ENCODE measurements around the gene SLC10A4. TPM values are rescaled to one million over a fixed set of nuclear protein-coding genes. Genes with fewer than 3 reads are reported as not detected.

The SLC10A4 gene
- total RNA-seq (2022; extraction: Qiagen RNA extraction; ENCODE audit: low read depth) = 5.2 to 9.2 TPM (median 8.0 TPM) in 5 replicates

DNA sequence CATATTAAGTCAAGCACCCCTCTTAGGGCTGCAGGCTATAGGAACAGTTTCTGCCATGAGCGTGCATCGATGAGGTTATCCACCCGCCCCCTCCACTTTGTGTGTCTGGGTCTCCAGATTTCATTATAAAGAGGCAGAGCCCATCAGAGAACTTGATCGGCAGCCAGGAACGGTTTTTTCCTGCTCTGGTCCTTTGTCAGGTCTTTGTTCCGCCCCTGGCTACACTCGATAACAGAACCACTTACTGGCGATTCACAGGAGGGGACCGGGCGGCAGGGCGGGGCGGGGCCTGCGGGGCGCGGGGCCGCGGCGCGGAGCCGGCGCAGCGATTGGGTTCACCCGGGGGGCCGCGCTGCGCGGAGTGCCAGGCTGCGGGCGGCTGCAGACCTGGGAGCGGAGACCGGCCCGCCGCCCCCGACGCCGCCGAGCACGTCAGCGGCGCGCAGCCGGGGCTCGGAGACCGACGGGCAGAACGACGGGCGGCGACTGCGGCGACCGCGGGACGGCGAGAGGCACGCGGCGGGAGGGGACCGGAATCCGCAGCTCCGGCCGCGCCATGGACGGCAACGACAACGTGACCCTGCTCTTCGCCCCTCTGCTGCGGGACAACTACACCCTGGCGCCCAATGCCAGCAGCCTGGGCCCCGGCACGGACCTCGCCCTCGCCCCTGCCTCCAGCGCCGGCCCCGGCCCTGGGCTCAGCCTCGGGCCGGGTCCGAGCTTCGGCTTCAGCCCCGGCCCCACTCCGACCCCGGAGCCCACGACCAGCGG lies at the start of gene SLC10A4:
SLC10A4 (plus strand) TSS at position 338 of the 771 bp plus-strand sequence; CDS start at position 557, 219 bp downstream.

DNA sequence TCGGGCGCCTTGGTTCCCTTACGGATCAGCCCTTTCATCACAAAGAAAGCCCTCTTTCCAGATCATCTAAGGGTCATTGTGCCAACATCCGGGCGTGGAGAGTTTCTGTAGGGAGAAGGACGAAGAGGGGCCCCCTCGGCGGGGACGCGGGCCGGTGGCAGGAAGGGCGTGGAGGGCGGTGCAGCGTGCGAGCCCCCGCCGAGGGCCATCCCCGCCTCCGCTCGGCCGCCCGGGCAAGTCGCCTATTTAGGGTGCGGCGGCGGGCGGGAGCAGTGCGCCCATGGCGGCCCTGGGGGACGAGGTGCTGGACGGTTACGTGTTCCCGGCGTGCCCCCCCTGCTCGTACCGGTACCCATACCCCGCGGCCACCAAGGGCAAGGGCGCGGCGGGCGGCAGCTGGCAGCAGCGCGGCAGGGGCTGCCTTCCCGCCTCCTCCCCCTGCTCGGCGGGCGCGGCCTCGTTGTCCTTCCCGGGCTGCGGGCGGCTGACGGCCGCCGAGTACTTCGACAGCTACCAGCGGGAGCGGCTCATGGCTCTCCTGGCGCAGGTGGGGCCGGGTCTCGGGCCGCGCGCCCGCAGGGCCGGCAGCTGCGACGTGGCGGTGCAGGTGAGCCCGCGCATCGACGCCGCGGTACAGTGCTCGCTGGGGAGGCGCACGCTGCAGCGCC lies 7.0 kb downstream of the SLC10A4 start, which contains the start of gene ZAR1:
ZAR1 (plus strand) TSS at position 241 of the 668 bp plus-strand sequence; CDS start at position 281, 40 bp downstream.

Other genes starting within 250 kb of the SLC10A4 start
- 1.3 to 2.1 TPM (median 1.7 TPM) in 5 replicates for gene TEC, start 213.5 kb upstream of the SLC10A4 start, total RNA-seq (2022; extraction: Qiagen RNA extraction; ENCODE audit: low read depth)
- 14.0 to 20.7 TPM (median 18.6 TPM) in 5 replicates for gene SLAIN2, start 141.8 kb upstream of the SLC10A4 start, total RNA-seq (2022; extraction: Qiagen RNA extraction; ENCODE audit: low read depth)
- 0.13 to 0.18 TPM in 2 of 5 replicates, not detected in the others for gene ZAR1, start 6.9 kb downstream of the SLC10A4 start, total RNA-seq (2022; extraction: Qiagen RNA extraction; ENCODE audit: low read depth)